ENCODE results near the gene B3GALNT1.
A peak's percentile ranks its signal among the peaks of the same experiment; 100 is the strongest.
"Not testable (repeated sequence)": the region's sequence is repeated elsewhere in the genome, so short reads cannot be mapped to it uniquely, and the experiment has no call there.

Gene B3GALNT1

GRCh38 chr3:161073181-161073580 is 32.0 kb downstream of the B3GALNT1 start:
- DNase-seq (ENCODE audit: low spot score): no peak

GRCh38 chr3:161072751-161073150 is 32.4 kb downstream of the B3GALNT1 start:
- DNase-seq (ENCODE audit: low spot score): no peak

GRCh38 chr3:161072211-161072621 is 32.9 kb downstream of the B3GALNT1 start:
- no peak for DNase-seq (ENCODE audit: low spot score)

GRCh38 chr3:161070980-161071663 is 34.0 kb downstream of the B3GALNT1 start:
- DNase-seq (ENCODE audit: low spot score): no peak

- DNase-seq (ENCODE audit: low spot score): no peak
Measured at GRCh38 chr3:161070252-161070930, 34.8 kb downstream of the B3GALNT1 start.

GRCh38 chr3:161069511-161070251 is 35.5 kb downstream of the B3GALNT1 start:
- peak; percentile 18 for DNase-seq (ENCODE audit: low spot score)

GRCh38 chr3:161067335-161067734 is 37.8 kb downstream of the B3GALNT1 start:
- DNase-seq (ENCODE audit: low spot score): no peak

GRCh38 chr3:161066930-161067329 is 38.2 kb downstream of the B3GALNT1 start:
- DNase-seq (ENCODE audit: low spot score): peak; percentile 19

- no peak for DNase-seq (ENCODE audit: low spot score)
Measured at GRCh38 chr3:161064413-161064812, 40.7 kb downstream of the B3GALNT1 start.

GRCh38 chr3:161054860-161055604 is 50.1 kb downstream of the B3GALNT1 start:
- DNase-seq (ENCODE audit: low spot score): no peak

GRCh38 chr3:161051856-161052255 is 53.3 kb downstream of the B3GALNT1 start:
- DNase-seq (ENCODE audit: low spot score): no peak

- no peak for DNase-seq (ENCODE audit: low spot score)
Measured at GRCh38 chr3:161050935-161051334, 54.2 kb downstream of the B3GALNT1 start.

- no peak for DNase-seq (ENCODE audit: low spot score)
Measured at GRCh38 chr3:161049683-161050248, 55.4 kb downstream of the B3GALNT1 start.

GRCh38 chr3:161043336-161044035 is 61.7 kb downstream of the B3GALNT1 start:
- no peak for DNase-seq (ENCODE audit: low spot score)

- no peak for DNase-seq (ENCODE audit: low spot score)
Measured at GRCh38 chr3:161042023-161042501, 63.1 kb downstream of the B3GALNT1 start.

GRCh38 chr3:161038725-161039124 is 66.4 kb downstream of the B3GALNT1 start:
- DNase-seq (ENCODE audit: low spot score): no peak

- DNase-seq (ENCODE audit: low spot score): no peak
Measured at GRCh38 chr3:161035711-161036110, 69.4 kb downstream of the B3GALNT1 start.

- DNase-seq (ENCODE audit: low spot score): not testable (repeated sequence)
Measured at GRCh38 chr3:161034913-161035550, 70.1 kb downstream of the B3GALNT1 start.
